ENCODE data around the gene GDF7.

Gene GDF7

DNA sequence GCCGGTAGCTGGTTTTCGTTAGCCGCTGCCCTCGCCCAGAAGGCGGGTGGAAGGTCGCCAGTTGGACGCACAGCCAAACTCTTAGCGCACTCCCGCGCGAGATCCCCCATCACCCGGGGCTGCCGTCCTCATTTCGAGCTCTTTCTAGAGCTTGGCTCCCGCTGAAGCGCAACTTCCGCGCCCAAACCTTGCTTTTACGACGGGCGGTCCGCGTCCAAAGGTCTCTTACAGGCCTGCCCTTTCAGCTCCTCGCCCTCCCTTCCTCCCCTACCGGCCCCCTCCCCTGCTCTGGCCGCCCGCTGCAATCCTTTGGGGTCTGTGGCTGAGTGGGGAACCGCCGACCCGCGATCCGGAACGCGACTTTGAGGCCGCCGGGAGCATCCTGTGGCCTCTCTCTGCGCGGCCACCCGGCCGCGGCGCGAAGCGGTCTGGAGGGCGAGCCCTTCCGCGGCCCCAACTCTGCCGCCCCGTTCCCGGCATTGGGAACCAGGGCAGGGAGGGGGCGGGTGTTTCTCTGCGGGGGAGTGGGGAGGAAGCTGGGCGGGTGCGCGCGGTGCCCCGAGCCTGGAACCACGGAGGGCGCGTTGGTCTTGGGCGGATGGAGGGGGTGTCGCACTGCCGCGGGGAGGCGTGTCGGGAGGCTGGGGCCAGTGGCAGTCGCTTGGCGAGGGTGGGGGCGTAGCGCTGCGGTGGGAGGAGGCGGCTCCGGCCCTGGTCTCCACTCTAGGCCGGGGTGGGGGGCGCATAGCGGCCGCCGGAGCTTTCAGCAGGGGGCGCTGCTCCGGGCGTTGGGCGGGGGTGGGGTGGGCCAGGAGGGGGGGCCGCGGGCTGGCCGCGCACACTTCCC, at the start of gene GDF7:
Gene GDF7, plus strand, starts transcription at position 841 of the 847 bp plus-strand sequence. CDS start 96 bp downstream, outside the sequence.
- peak; percentile 31 for DNase-seq (ENCODE audit: low spot score)

DNA sequence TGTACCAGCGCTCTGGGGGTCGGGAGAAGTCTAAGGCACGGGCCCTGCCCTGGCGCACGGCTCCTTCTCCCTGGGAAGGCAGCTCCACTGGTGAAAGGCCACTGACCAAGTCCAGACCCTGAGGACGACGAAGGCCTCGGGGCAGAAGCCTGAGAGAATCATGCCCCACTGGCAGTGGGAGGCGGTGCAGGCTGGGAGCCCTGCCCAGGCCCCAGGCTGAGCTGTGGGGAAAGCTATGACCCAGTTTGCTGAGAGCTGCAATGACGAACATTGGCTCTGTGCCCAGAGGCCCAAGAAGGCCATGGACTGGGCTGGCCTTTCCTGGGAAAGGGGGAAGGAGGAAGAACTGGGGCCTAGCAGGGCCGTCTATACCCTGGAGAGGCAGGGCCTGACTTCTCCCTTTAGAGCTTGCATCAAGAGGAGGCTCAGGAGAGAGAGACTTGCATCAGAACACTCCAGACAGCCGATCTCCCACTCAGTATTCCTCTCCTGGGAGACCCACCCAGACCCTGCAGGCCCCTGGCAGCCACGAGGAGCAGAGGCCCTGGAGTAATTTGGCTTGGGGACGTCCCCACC, 49.0 kb upstream of the GDF7 start:
- DNase-seq (ENCODE audit: low spot score): peak; percentile 97

DNA sequence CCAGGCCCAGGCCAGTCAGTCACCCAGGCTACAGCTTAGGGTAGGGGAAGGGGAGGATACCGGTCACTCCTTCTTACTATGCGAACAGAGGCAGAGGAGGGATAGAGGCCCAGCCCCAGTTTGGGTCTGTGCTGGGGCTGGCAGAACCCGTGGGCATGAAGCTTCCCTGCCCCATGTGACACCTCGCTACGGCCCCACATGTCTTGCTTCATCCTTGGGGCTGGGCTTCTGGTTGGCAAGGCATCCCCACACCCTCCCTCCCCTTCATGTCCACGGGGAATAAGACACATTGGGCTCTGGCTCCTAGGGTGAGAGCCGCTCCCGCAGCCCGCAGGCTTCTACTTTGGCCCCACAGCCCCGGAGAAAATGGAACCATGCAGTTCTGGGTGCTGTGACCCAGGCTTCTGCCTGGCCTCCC, 48.5 kb upstream of the GDF7 start:
- peak; percentile 61 for DNase-seq (ENCODE audit: low spot score)

DNA sequence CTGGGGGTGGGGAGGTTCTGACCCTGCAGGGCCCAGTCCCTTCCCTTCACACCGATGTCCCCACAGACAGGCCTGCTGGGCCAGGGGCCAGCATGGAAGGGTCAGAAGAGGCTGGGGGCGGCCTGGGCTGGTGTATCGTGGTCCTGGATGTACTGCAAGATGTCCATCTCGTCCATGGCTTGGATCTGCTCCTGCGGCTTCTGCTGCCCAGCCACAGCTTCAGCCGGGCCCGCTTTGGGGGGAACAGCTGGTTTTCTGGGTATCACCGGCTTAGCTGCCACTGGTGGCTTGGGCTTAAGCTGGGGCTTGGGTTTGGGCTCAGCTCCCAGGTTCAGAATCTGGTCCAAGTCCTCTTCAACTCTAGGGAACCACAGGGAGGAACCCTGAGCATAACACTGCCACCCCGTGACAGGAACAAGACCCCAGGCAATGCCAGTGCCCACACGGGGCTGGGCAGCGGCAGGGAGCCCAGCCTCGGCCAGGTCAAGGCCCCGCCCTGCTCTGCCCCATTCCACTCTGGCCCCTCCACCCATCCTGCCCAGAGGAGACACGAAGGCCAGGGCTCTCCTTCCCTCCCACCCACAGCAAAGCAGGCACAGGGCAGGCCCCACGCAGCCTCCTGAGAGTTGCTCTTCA, 47.9 kb upstream of the GDF7 start:
- no peak for DNase-seq (ENCODE audit: low spot score)

DNA sequence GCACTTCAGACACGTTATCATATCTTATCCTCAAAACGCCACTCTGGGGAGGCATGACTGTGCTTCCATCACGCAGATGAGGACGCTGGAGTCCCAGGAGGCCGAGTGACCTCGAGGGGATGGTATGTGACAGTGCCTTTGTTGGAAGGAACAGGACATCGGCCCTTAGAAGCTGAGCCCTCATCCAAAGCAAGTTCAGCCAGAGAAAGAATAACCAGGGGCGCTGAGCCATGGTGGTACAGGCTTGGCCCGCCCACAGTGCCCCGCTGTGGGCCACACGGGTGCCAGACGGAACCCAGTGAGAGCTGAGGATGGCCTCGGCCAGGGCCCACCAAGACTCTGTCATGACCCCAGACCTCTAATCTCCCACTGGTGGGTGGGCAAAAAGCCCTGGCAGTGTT, 47.3 kb upstream of the GDF7 start:
- DNase-seq (ENCODE audit: low spot score): no peak

DNA sequence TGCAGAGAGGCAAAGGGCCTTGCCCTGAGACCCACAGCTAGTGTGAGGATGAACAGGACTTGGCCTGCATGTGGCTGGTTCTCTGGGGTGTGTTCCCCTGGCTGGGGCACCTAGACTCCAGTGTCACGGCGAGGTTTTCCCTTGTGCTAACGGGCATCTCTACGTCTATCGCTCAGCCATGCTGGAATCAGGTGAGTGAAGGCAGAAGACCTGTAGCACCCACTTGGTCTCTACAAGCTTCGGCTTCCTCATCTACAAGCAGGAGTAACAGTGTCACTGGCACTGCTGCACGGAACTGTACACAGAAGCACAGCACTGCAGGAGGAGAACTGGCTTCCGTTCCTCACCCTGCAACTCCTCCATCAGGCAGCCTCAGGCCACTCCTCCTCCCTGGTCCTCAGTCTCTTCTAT, 46.7 kb upstream of the GDF7 start:
- DNase-seq (ENCODE audit: low spot score): no peak

DNA sequence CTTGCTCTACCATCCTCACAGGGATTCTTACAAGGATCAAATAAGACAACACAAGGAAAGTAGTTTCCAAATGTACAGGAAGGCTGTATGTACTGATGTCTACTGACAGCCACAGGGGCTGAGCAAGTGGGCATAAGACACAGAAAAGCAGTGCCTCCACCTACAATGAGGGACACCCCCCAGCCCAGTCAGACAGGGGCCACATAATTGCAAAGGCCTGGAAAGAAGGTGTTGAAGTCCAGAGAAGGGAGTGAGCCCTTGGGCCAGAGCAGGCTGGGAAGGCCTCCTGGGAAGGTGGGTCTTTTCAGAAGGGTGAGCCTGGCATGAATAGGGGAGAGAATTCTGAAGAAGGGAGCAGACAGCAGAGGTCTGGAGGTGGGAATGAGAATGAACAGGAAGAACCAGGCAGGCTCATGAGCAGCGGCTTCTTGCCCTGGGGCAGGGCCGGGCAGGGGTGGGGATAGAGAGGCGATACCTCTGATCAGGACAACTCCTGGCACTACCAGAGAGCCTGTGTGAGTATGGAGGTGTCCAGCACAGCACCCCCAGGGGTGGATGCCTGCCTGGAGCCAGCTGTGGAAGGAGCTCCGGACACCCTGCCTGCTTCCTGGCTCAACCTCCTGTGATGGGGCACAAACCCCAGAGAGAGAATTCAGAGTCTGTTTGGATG, 46.1 kb upstream of the GDF7 start:
- DNase-seq (ENCODE audit: low spot score): no peak

DNA sequence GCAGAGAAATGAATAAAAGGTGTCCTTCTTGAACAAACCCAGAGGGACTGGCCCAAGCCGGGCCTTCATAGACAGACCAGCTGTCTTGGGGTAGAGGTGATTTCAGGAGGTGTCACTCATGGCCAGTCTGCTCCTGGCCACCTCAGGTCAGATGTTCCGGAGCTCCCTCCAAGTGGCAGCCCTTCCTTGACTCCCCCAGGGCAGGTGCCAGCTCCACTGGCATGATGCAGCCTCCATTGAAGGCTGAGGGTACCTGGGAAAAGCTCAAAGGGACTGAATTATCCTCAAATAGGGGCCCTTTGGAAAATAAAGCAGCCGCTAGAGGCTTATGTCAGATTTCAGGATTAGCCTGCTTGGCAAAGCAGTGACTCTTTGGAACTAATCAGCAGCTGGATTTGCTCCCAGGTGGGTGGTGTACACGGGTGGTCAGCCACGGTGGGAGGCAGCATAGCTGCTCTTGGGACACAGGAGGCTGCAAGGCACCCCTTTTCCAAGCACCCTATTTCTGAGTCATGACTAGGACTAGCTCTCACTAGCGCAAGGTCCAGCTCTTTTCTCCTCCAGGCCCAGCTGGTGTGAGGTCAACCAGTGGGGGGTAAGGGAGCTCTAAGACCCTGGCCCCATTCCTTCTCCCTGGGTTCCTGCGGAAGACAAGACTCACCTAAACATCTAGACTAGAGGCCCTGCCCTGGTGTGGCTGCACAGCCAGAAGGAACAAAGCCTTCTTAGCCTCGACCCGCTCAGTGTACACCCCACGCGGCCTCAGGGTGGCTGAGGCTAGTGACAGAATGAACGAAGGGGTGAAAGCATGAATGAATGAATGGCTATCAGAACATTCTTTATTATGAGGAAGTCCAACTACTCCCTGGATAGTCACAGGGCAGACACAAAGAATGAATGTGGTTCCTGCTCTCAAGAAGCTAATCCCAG, 45.3 kb upstream of the GDF7 start:
- DNase-seq (ENCODE audit: low spot score): no peak

DNA sequence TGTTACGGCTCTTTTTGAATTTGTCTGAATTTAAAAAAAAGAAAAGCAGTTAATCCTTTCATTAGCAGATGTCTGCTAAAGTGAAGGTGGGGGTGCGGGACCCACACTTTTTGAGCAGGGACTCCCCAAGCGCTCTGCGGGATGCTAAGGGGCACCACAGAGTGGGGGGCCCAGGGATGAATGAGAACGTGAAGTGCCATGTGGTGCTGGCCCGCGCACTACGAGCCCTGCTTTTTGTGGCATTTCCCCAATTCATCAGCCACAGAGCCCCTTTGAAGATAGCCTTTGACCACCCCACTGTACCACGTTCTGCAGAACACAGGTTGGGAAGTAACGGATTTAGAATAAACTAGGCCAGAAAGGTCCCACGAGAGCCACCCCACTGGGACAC, 44.7 kb upstream of the GDF7 start:
- no peak for DNase-seq (ENCODE audit: low spot score)

DNA sequence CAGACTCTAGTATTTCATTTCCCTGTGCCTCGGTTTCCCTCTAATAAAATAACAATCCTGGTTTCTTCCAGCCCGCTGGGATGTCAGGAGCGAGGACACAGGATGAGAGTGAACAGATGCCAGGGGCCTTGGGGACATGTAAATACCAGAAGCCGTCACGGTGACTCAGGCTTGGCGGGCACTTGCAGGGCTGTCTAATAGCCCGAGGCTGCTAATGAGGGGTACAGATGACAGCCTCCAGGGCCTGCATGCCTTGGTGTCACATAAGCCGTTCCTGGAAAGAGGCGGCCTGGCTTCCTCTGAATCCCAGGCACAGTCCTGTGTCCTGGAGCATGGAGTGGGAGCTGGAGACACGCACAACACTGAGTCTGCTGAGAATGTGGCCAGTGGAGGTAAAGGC, 44.2 kb upstream of the GDF7 start:
- DNase-seq (ENCODE audit: low spot score): no peak

DNA sequence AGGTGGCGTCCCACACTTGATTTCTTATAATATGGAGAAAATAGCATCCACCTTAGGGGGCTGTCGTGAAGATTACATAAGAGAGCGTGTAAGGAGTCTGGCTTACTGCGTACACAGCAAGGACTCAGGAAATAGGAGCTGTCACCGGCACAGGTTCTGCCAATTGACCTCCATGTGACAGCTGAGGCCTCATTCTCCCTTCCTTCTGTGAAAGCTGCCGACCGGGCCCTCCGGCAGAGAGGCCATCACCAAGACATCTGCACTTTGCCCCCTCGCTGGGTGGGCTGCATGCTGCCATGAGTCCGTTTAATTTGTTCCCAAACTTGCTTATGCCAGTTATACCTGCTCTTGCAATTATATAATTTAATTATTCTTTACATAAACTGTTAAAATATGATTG, 43.7 kb upstream of the GDF7 start:
- no peak for DNase-seq (ENCODE audit: low spot score)

DNA sequence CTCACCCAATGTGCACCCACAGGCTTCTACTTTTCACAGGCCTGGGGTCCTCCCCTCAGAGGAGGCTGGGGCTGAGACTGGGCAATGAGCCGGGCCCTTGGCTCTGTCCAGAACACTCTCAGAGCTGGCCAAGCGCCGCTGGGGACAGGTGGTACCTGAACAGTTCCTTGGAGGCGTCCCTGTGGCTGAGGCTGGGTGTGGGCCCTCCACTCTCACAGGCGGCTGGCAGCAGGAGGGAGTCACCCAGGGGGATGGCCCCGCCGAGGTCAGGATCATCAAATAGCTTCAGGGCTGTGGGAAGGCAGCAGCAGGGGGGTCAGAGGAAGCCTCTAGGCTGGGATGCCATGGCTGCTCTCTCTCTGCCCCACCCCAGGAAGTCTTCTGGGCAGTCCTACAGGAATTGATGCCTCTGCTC, 43.2 kb upstream of the GDF7 start:
- no peak for DNase-seq (ENCODE audit: low spot score)

DNA sequence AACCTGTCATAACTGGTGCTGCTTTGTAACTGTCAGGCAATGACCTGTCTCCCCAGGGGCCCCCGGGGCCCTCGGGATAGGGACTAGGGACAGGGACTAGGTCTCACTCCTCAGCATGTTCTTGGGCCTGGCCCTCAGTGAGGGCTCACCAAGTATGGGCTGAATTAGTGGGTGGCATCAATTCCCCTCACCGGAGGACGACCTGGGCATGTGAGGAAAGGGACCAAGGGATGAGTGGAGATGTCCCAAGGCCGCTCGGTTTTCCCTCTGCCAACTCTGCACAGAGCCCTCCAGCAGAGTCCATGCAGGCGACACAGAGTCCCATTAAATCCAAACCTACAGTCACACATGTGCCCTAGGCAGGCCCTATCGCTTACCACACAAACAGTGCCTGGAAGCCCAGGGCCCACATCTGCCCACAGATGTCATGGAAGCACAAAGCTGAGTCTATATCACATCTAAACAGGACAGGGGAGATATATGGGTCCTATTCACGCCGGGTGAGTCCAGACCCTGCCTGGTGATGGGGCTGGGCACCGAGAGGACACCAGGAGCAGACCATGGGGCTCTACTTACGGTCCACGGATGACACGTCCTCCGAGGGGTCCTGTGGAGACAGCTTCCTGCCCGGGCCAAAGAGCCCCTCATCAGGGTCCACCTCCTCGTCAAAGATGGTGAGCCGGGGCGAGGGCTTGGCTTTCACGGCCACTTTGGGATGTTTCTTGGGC, 42.6 kb upstream of the GDF7 start:
- no peak for DNase-seq (ENCODE audit: low spot score)

DNA sequence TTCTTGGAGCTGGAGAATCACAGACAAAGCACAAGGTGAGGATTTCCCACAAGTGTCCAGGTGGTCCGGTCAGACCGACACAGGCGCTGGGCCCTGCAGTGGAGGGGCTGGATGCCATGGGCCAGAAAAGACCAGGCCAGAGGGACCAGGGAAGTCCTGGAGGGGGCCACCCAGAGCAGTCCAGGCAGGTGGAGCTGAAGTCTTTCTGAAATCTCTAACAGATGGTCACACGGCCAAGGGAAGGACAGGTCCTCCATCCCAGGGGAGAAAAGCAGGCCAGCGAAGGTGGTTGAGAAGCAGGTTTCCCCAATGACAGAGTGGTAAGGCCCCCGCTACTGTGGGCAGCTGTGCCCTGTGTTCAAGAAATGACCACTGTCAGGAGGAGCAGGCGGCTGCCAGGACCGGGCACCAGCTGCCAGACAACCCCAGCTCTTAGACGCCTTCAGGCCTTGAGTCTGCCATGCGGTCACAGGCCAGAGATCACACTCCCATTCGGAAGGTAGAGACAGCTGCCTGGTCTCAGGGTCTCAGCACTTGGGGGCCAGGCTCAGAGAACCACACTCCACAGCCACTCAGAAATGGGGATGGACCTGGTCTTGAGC, 42.0 kb upstream of the GDF7 start:
- no peak for DNase-seq (ENCODE audit: low spot score)

DNA sequence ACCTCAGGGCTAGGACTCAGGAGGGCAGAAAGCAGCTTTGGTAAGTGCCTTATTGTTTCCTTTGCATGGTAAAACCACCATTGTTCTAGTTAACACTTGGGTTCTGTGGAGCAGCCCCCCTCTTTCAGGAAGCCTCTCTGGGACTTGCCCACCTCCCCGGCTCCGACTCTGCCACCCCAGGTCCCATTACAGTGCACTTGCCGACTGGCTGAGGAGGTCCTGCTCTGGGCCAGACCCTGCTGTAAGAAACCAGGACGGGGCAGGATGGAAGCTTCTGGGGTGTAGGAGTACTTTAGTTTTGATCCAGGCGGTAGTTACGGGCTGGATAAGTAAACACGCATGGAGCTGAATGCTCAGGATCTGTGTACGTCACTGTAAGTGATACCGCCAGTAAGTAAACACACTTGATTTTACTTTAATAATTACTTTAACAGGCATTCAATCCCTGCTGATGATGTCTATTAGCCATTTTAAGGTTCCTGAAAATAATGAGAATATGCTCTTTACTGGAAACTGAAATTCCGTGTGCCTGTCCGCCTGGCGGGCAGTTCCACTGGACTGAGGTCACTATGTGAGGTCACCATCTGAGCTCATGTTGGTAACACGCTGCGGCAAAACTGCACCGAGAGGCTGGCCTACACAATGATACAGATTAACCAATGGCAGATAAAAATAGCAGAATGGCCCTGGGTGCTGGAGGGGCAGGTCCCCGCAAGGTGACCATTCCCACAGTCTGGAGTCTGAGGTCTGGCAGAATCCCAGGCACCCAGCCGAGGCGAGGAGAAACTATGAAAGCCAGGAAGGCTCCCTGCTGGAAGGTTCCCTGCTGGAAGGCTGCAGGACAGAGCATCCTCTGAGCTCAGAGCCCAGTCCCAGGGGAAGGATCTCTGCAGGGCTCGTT, 41.2 kb upstream of the GDF7 start:
- no peak for DNase-seq (ENCODE audit: low spot score)

DNA sequence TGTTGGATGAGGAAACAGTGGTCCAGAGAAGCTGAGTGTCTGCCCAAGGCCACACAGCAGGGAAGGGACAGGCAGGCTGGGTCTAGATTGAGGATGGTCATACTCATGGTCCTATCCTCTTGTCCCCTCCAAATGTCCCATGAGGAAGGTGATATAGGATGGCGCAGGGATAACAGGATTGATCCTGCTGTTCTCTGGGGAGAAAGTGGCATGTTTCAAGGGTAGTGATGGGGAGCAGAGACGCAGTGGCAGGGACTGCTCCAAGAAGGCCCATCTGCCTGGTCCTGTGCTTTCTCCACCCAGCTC, 40.6 kb upstream of the GDF7 start:
- no peak for DNase-seq (ENCODE audit: low spot score)

DNA sequence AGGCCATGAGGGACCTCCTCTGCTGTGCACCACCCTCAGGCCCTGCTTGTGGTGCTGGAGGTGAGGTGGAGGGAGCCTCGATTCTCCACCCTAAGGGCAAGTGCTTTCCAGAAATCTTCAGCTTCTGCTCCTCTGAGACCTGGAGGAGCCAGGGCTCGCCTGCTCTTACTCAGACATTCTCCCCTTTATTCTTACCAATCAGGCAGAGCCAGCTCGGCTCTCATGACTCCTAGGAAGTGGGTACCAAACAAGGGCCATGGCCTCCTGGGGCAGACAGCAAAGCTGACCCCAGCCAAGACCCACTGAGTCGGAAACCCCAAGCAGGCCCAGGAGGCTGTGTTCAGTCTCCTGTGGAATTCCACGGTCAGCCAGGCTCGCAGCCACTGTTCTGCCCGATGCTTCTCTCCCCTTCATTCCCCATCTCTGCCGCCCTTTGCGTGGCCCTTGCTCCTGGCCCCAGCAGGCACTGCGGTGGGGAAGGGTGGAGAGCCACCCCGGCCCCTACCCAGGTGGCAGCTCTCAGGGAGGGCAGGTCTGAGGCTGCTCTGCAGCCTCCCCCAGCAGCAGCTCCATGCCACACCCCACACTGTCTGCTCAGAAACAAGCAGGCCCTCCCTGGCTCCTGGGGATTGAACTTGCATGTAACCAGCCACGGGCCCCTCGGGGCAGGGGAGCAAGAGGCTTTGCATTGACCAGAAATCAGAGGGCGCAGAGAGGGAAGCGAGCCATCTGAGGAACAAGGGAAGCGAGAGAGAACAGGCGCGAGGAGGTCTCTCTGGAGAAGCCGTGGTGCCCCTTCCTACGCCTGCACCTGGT, 40.0 kb upstream of the GDF7 start:
- no peak for DNase-seq (ENCODE audit: low spot score)

DNA sequence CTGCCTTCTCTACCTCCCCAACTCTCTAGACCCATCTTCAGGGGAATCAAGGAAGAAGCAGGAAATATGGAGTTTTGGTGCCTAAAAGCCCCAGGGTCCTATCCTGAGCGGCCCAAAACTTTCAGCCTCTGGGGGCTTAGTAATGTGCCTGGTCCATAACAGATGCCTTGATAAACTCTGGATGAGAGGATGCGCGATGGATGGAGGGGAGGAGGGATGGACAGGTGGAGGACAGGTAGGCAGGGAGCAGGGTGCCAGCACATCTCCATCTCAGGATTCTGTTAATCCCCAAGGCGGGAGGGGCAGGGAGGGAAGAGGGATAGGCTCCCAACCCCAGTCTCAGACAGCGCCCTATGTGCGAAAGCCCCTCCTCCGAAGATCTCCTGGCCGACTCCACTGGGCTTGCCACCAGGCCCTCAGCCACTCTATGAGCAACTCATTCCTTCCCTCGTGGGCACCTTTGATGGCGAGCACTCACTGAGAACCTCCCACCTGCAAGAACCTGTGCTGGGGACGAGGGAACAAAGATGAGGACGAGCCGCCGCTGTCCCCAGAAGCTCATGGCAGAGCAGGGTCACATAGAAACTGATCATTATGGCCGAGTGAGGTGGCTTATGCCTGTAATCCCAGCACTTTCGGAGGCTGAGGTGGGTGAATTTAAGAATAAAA, 39.1 kb upstream of the GDF7 start:
- no peak for DNase-seq (ENCODE audit: low spot score)

Measured in GM03348 (cell line).